ENCODE results near the gene ABCA4.

DNA sequence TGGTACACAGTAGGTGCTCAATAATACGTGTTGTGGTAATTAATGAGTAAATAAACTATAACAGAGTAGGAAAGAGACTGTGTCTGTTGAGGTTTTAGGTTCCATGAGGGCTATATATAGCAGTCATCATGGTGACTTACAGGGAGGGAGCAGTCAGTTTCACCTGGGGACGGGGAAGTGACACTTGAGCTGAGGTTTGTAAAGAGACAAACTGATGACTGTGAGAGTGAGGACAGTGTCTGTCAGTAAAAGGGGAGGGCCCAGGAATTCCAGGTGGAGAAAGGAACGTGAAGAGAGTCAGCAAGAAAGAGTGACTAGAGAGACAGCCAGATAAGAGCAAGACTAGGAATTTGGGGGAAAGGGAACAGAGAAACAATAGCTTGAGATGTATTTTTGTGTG is 30.2 kb downstream of the ABCA4 start:
- TF ChIP-seq, protein P1, sequence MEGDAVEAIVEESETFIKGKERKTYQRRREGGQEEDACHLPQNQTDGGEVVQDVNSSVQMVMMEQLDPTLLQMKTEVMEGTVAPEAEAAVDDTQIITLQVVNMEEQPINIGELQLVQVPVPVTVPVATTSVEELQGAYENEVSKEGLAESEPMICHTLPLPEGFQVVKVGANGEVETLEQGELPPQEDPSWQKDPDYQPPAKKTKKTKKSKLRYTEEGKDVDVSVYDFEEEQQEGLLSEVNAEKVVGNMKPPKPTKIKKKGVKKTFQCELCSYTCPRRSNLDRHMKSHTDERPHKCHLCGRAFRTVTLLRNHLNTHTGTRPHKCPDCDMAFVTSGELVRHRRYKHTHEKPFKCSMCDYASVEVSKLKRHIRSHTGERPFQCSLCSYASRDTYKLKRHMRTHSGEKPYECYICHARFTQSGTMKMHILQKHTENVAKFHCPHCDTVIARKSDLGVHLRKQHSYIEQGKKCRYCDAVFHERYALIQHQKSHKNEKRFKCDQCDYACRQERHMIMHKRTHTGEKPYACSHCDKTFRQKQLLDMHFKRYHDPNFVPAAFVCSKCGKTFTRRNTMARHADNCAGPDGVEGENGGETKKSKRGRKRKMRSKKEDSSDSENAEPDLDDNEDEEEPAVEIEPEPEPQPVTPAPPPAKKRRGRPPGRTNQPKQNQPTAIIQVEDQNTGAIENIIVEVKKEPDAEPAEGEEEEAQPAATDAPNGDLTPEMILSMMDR (IDR thresholded peaks at IDR 0.05; ENCODE audit: extremely low read depth in 1 of 2, insufficient read depth in 1 of 2, low read depth in 1 of 2, low read length in 2 of 2), result no peak
- no peak for TF ChIP-seq POLR2A (IDR thresholded peaks at IDR 0.05; ENCODE audit: low read depth, low read length)
- TF ChIP-seq, protein P2, sequence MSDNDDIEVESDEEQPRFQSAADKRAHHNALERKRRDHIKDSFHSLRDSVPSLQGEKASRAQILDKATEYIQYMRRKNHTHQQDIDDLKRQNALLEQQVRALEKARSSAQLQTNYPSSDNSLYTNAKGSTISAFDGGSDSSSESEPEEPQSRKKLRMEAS (IDR thresholded peaks at IDR 0.05; ENCODE audit: insufficient read depth, insufficient read length), result no peak
- TF ChIP-seq POLR2AphosphoS5 (IDR thresholded peaks at IDR 0.05; ENCODE audit: insufficient read depth, low read depth, low read length), result no peak
- no peak for TF ChIP-seq FOS (IDR thresholded peaks at IDR 0.05; ENCODE audit: borderline replicate concordance, insufficient read depth, low read length)

Data from endothelial cell of umbilical vein (primary cell).